ENCODE data around the gene C1orf115. TPM values are rescaled to one million over a fixed set of nuclear protein-coding genes. Genes with fewer than 3 reads are reported as not detected.

Gene C1orf115
- total and polyA plus RNA-seq, 9 of the 15 experiments (the other 6 are each of a cell fraction or from before 2014, with no cell fraction given), result not detected

DNA sequence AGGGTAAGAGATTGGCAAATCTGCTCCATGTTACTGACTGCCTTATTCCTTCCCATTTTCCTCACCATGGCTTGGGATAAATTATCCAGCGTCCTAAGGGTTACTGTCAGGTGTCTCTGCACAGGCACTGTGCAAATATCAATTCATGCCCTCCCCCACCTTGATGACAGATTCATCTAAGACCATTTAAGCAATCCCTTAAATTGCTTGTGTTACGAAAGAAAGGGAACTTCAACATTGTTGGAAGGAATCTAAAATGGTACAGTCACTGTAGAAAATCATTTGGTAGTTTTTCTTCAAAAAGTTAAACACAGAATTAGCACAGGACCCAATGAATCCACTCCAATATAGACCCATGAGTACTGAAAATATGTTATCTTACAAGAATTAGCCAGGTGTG, 40.3 kb downstream of the C1orf115 start:
- Histone ChIP-seq H3K9me1 (ENCODE audit: control insufficient read depth, insufficient read depth, low read length) (no peaks in the 10 kb centered on the region), H3K9ac (ENCODE audit: insufficient read depth in 1 of 2, low read depth in 2 of 2, low read length in 2 of 2) (no peak overlapping the region), H3K9me3 (replicated peaks; ENCODE audit: control insufficient read depth, insufficient read depth, low read depth, low read length) (no peaks in the 10 kb centered on the region), H3K4me3 (no peak overlapping the region), H3K79me2 (ENCODE audit: control insufficient read depth, insufficient read depth, low read length) (no peaks in the 10 kb centered on the region), H2AFZ (ENCODE audit: low read depth, low read length) (no peak overlapping the region), H4K20me1 (replicated peaks; ENCODE audit: control insufficient read depth, insufficient read depth, low read length) (no peaks in the 10 kb centered on the region), H3K4me2 (ENCODE audit: insufficient read depth, low read length) (no peak overlapping the region), H3K27ac (ENCODE audit: extremely low read depth, low read depth, low read length) (no peak overlapping the region), H3K27me3 (ENCODE audit: control insufficient read depth in 2 of 2, insufficient read depth in 2 of 2, low read length in 2 of 2) (peaks cover 3 to 4% of the 10 kb centered on the region in 2 experiments; a peak in 1 of 5 replicates), H3K4me1 (replicated peaks in 1 of 2; ENCODE audit: control insufficient read depth in 2 of 2, insufficient read depth in 2 of 2, low read length in 2 of 2) (no peaks in the 10 kb centered on the region), H3K36me3 (ENCODE audit: control insufficient read depth, insufficient read depth, low read length) (no peaks in the 10 kb centered on the region)
- BruUV-seq (replicated peaks), result no TSS peak
- TF ChIP-seq ZKSCAN3 (CRISPR knock-in tag; IDR thresholded peaks at IDR 0.05), result no peak
- in situ Hi-C loops (cut with MboI) (no loop called here), intact Hi-C loops (cut with micrococcal nuclease) (loop anchor here (5.0 kb wide), 1 partner anchor 433 kb away; no protein-coding TSS in a partner anchor)
- FAIRE-seq (no peak), ATAC-seq (no peak), DNase-seq (ENCODE audit: extremely low read depth in 1 of 4, low spot score in 3 of 4) (no peak)
- ChIA-PET POLR2A (no interaction called here), CTCF (ENCODE audit: low intra/inter-chr PET ratio) (no interaction called here)
- 0% methylated on average over 2 of the region's 2 CpGs for WGBS (ENCODE audit: insufficient coverage, low coverage, missing lambda C conversion rate)

DNA sequence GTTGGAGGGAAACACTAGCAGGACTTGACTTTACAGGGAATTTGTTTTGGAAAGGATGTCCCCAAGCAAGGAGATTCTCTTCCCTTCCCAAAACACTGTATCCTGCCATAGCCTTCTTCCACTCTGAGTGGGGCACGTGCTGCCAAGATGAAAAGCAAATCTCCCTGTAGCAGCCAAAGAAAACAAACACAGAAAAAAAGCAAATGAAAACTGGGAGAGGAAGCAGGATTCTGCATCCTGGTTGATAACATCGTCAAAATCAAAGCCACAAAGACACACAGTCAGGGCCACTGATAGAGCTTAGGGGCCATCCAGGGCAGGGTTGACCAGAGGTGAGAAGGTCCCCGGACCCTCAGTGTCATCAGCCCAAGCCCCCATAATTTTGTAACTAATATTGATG, 42.0 kb downstream of the C1orf115 start:
- Histone ChIP-seq H3K4me3 (no peak overlapping the region), H3K4me1 (replicated peaks in 1 of 2; ENCODE audit: control insufficient read depth in 2 of 2, insufficient read depth in 2 of 2, low read length in 2 of 2) (no peaks in the 10 kb centered on the region), H3K36me3 (ENCODE audit: control insufficient read depth, insufficient read depth, low read length) (no peaks in the 10 kb centered on the region), H3K27ac (ENCODE audit: extremely low read depth, low read depth, low read length) (no peak overlapping the region), H3K9ac (ENCODE audit: insufficient read depth in 1 of 2, low read depth in 2 of 2, low read length in 2 of 2) (no peak overlapping the region), H4K20me1 (replicated peaks; ENCODE audit: control insufficient read depth, insufficient read depth, low read length) (no peaks in the 10 kb centered on the region), H3K9me3 (replicated peaks; ENCODE audit: control insufficient read depth, insufficient read depth, low read depth, low read length) (no peaks in the 10 kb centered on the region), H3K27me3 (ENCODE audit: control insufficient read depth in 2 of 2, insufficient read depth in 2 of 2, low read length in 2 of 2) (peaks cover 3 to 4% of the 10 kb centered on the region in 2 experiments; a peak in 1 of 5 replicates), H3K4me2 (ENCODE audit: insufficient read depth, low read length) (no peak overlapping the region), H2AFZ (ENCODE audit: low read depth, low read length) (no peak overlapping the region), H3K9me1 (ENCODE audit: control insufficient read depth, insufficient read depth, low read length) (no peaks in the 10 kb centered on the region), H3K79me2 (ENCODE audit: control insufficient read depth, insufficient read depth, low read length) (no peaks in the 10 kb centered on the region)
- CTCF ChIA-PET (ENCODE audit: low intra/inter-chr PET ratio), result no interaction called here
- DNase-seq (ENCODE audit: extremely low read depth in 1 of 4, low spot score in 3 of 4) (no peak), FAIRE-seq (no peak), ATAC-seq (no peak)
- WGBS (ENCODE audit: insufficient coverage, low coverage, missing lambda C conversion rate), result 6% methylated on average over 3 of the region's 3 CpGs
- BruUV-seq (replicated peaks), result no TSS peak
- POLR2A ChIA-PET, result no interaction called here
- in situ Hi-C loops (cut with MboI) (no loop called here), intact Hi-C loops (cut with micrococcal nuclease) (loop anchor here (2.0 to 5.0 kb wide), 2 partner anchors 435 to 451 kb away; no protein-coding TSS in a partner anchor)
- no peak for TF ChIP-seq TSC22D4 (tag; IDR thresholded peaks at IDR 0.05)
- TF ChIP-seq EHMT2 (IDR thresholded peaks at IDR 0.05), result no peak
- no peak for TF ChIP-seq NKRF (IDR thresholded peaks at IDR 0.05; ENCODE audit: borderline replicate concordance)
- TF ChIP-seq, protein P1, sequence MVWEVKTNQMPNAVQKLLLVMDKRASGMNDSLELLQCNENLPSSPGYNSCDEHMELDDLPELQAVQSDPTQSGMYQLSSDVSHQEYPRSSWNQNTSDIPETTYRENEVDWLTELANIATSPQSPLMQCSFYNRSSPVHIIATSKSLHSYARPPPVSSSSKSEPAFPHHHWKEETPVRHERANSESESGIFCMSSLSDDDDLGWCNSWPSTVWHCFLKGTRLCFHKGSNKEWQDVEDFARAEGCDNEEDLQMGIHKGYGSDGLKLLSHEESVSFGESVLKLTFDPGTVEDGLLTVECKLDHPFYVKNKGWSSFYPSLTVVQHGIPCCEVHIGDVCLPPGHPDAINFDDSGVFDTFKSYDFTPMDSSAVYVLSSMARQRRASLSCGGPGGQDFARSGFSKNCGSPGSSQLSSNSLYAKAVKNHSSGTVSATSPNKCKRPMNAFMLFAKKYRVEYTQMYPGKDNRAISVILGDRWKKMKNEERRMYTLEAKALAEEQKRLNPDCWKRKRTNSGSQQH (CRISPR knock-in tag; IDR thresholded peaks at IDR 0.05), result no peak
- TF ChIP-seq NBN (IDR thresholded peaks at IDR 0.05; ENCODE audit: low read depth), result no peak
- no peak for TF ChIP-seq RERE (CRISPR knock-in tag; IDR thresholded peaks at IDR 0.05; ENCODE audit: borderline replicate concordance)
